Thyroid gland (tissue), 4 donors: ENCODE data around the gene HOXC9.

Experiments used
- POLR2A ChIP-seq, 2 donors: fragments of 450-650 bp; IDR thresholded peaks; one replicate each; pipeline ENCODE4 v1.6.1; 2017; ENCODE audit warnings: antibody characterized with exemption in 2 of 2, mild to moderate bottlenecking in 2 of 2, moderate library complexity in 1 of 2
- TF ChIP-seq, protein P1 (sequence below), 6 experiments: fragments of 200-600 bp in 3 of 6; fragments of 450-650 bp in 3 of 6; sonication (generic) in 3 of 6; IDR thresholded peaks; one replicate each; pipeline ENCODE4 v1.5.1; 2016 to 2019; ENCODE audit warnings: antibody characterized with exemption in 6 of 6, mild to moderate bottlenecking in 2 of 6, inconsistent platforms in 1 of 6, moderate library complexity in 1 of 6

- TF ChIP-seq, protein P1, sequence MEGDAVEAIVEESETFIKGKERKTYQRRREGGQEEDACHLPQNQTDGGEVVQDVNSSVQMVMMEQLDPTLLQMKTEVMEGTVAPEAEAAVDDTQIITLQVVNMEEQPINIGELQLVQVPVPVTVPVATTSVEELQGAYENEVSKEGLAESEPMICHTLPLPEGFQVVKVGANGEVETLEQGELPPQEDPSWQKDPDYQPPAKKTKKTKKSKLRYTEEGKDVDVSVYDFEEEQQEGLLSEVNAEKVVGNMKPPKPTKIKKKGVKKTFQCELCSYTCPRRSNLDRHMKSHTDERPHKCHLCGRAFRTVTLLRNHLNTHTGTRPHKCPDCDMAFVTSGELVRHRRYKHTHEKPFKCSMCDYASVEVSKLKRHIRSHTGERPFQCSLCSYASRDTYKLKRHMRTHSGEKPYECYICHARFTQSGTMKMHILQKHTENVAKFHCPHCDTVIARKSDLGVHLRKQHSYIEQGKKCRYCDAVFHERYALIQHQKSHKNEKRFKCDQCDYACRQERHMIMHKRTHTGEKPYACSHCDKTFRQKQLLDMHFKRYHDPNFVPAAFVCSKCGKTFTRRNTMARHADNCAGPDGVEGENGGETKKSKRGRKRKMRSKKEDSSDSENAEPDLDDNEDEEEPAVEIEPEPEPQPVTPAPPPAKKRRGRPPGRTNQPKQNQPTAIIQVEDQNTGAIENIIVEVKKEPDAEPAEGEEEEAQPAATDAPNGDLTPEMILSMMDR (IDR thresholded peaks at IDR 0.05): no peak
- no peak for TF ChIP-seq POLR2A (IDR thresholded peaks at IDR 0.05)
These were observed 16.1 kb downstream of the HOXC9 start for GRCh38 chr12:54016051-54016450.
